Right lobe of liver (tissue), 6 donors: Measurements from ENCODE around the gene PPFIA4. TPM values are rescaled to one million over a fixed set of nuclear protein-coding genes. Genes with fewer than 3 reads are reported as not detected.

Source experiments
- ATAC-seq, 4 donors: fragments of 200-7000 bp; cut with Tn5 transposase; one replicate each; pipeline ENCODE4 v1.9.1; 2020; ENCODE audit warnings: mild to moderate bottlenecking in 4 of 4, moderate library complexity in 4 of 4
- DNase-seq, 3 donors: peaks; one replicate each; pipeline ENCODE4 v3.0.0-alpha.2; 2020
- H3K27ac ChIP-seq, 3 donors: fragments of 200-600 bp; one replicate each; pipeline ENCODE4 v1.8.0; 2022
- H3K27me3 ChIP-seq, 2 donors: fragments of 200-600 bp; one replicate each; pipeline ENCODE4 v1.8.0; 2022
- H3K36me3 ChIP-seq, 4 donors: fragments of 200-600 bp; sonication (generic) in 1 of 4; one replicate each; pipeline versions ENCODE4 v1.5.1 to v1.8.0; 2017 to 2022; ENCODE audit warnings: control low read depth in 1 of 4
- H3K4me1 ChIP-seq, 4 donors: fragments of 200-600 bp; sonication (generic) in 1 of 4; one replicate each; pipeline versions ENCODE4 v1.5.1 to v1.8.0; 2017 to 2022; ENCODE audit warnings: control low read depth in 1 of 4
- H3K4me3 ChIP-seq, 3 donors: fragments of 200-600 bp; one replicate each; pipeline ENCODE4 v1.8.0; 2022
- H3K9me3 ChIP-seq, 4 donors: fragments of 200-600 bp; sonication (generic) in 1 of 4; one replicate each; pipeline versions ENCODE4 v1.5.1 to v1.8.0; 2017 to 2022; ENCODE audit warnings: control low read depth in 1 of 4
- CTCF ChIP-seq, 4 donors: fragments of 200-600 bp in 3 of 4; fragments of 450-650 bp in 1 of 4; IDR thresholded peaks; one replicate each; pipeline versions ENCODE4 v1.5.1 to v1.8.0; 2016 to 2022; ENCODE audit warnings: antibody characterized with exemption in 4 of 4, mild to moderate bottlenecking in 2 of 4
- POLR2A ChIP-seq: fragments of 450-650 bp; IDR thresholded peaks from one replicate; pipeline ENCODE4 v1.6.1; 2017; ENCODE audit warnings: antibody characterized with exemption, mild to moderate bottlenecking
- WGBS: methylation state at CpG from one replicate; pipeline ENCODE4 v1.1.6; 2018; ENCODE audit warnings: low coverage, low lambda C conversion rate; ENCODE audit not compliant: insufficient coverage; ENCODE audit errors: missing lambda C conversion rate; 5-methylcytosine and 5-hydroxymethylcytosine counted together
- intact Hi-C, 2 donors: fragments of 100-400 bp; cut with DNase I; formaldehyde crosslinking; loops; one replicate each; pipeline versions ENCODE4 v1.11.2 to v1.14.1; 2022
- total RNA-seq, 6 experiments: library from RNA; depleted of rRNA in 2 of 6; stranded (reverse); fragments of >200 nt in 2 of 6; fragmentation: NEBNext Ultra II Directional in 3 of 6; extraction: Animal tissue kit (Norgen Biotek cat#: 25700) in 3 of 6; gene quantifications; one replicate each; pipeline versions ENCODE4 v1.1.0 to v1.2.4, GENCODE V29; 2016 to 2023
- donor health status: DM: no; HTN: yes; CAD: no.
- donor health status: DM: no; HTN: no; CAD: no.
- donor health status: DM: no; HTN: no; CAD: no.
- donor health status: DM: no; HTN: yes; CAD: no.
- donor health status: DM: no; HTN: yes; CAD: no.

PPFIA4 gene
- total RNA-seq, 6 experiments from 2014 or later = 0.18 to 5.5 (median 0.49) TPM; not detected in 1

- intact Hi-C loops = no loop called here
- Histone ChIP-seq H3K36me3 (no peaks in the 10 kb centered on the region), H3K27ac (no peak overlapping the region), H3K4me1 (peaks cover 0 to 7% (median 0%) of the 10 kb centered on the region in 4 donors), H3K9me3 (no peaks in the 10 kb centered on the region), H3K4me3 (no peak overlapping the region), H3K27me3 (no peaks in the 10 kb centered on the region)
- DNase-seq (no peak), ATAC-seq (peak in 2 of 4 donors; percentile 8 to 48)
- TF ChIP-seq POLR2A = no peak
- TF ChIP-seq CTCF (IDR thresholded peaks at IDR 0.05) = peak in 2 of 4 donors; percentile 8 to 33
- no CpG with 5 or more reads among the region's 14 CpGs for WGBS
Measured at GRCh38 chr1:203084588-203085527, 58.6 kb downstream of the PPFIA4 start.

GRCh38 chr1:203085528-203086406 lies 59.5 kb downstream of the PPFIA4 start, which contains the start of gene MYOG:
Gene MYOG (minus strand): TSS chr1:203086012. CDS start chr1:203085961, 51 bp downstream.
- intact Hi-C loops = no loop called here
- no peak for TF ChIP-seq CTCF (IDR thresholded peaks at IDR 0.05)
- TF ChIP-seq POLR2A = no peak
- Histone ChIP-seq H3K27me3 (no peaks in the 10 kb centered on the region), H3K9me3 (no peaks in the 10 kb centered on the region), H3K4me1 (peaks cover 0 to 7% (median 0%) of the 10 kb centered on the region in 4 donors), H3K27ac (no peak within 1 kb of the TSS), H3K4me3 (no peak within 1 kb of the TSS), H3K36me3 (no peaks in the 10 kb centered on the region)
- ATAC-seq (no peak), DNase-seq (no peak)
- WGBS = 80% methylated on average over 8 of the region's 36 CpGs

- no peak overlapping the region for H3K4me3 ChIP-seq
- no peaks in the 10 kb centered on the region for H3K27me3 ChIP-seq
- H3K4me1 ChIP-seq = peaks cover 0 to 7% (median 0%) of the 10 kb centered on the region in 4 donors
- WGBS = 70% methylated on average over 11 of the region's 11 CpGs
- no peaks in the 10 kb centered on the region for H3K36me3 ChIP-seq
- TF ChIP-seq CTCF (IDR thresholded peaks at IDR 0.05) = no peak
- TF ChIP-seq POLR2A = no peak
- DNase-seq = no peak
- intact Hi-C loops = no loop called here
- no peak for ATAC-seq
- H3K9me3 ChIP-seq = no peaks in the 10 kb centered on the region
- no peak overlapping the region for H3K27ac ChIP-seq
Measured at GRCh38 chr1:203086992-203087763, 60.9 kb downstream of the PPFIA4 start.

- Histone ChIP-seq H3K4me3 (no peak overlapping the region), H3K9me3 (no peaks in the 10 kb centered on the region), H3K27me3 (no peaks in the 10 kb centered on the region), H3K4me1 (peaks cover 0 to 7% (median 0%) of the 10 kb centered on the region in 4 donors), H3K27ac (no peak overlapping the region), H3K36me3 (no peaks in the 10 kb centered on the region)
- TF ChIP-seq CTCF (IDR thresholded peaks at IDR 0.05) = no peak
- TF ChIP-seq POLR2A = no peak
- WGBS = 72% methylated on average over 3 of the region's 3 CpGs
- intact Hi-C loops = no loop called here
- ATAC-seq (no peak), DNase-seq (no peak)
Measured at GRCh38 chr1:203088441-203088840, 62.1 kb downstream of the PPFIA4 start.
